ENCODE data around the gene AQP2.

Gene AQP2

DNA sequence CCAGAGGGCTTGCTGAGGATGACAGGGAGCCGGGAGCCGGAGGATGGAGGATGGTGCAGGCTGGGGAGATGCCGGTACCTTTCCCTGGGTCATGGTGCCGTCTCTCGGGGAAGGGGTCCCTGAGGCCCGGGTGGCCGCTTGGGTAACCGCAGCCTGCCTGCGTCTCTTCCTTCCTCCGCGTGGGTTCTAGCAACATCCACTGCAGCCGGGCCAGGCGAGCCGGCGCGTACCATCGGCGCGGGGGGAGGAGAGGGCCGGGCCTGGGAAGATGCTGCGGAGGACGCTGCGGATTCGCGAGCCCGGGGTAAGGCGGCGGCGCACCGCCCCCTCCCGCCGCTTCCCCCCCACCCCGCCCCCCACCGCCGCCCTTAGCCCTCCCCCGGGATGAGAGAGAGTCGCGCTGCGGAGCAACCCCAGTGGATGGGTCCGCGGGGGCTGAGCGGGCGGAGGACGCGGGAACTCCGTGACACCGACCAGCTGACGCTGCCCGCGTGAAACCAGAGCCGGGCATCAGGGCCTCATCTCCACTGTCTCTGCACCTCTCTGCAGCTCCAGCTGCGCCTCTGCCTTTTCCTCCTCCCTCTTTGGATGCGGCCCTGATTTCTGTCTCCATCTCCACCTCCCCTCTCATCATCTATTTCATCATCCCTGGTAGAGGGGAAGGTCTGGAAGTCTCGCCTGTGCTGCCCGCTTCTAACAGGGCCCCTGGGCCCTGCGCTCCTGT, 46.7 kb upstream of the AQP2 start, which contains the start of gene FAIM2:
Gene FAIM2, minus strand, starts transcription at position 201 of the 724 bp plus-strand sequence. Its CDS starts 108 bp downstream, at position 93.
- in situ Hi-C loops (cut with HindIII; ENCODE audit: low sequenced_read_pairs), result no loop called here
- H3K4me3 ChIP-seq (ENCODE audit: low read depth, low read length), result peak within 1 kb of the TSS; percentile 21
- no peak for TF ChIP-seq CTCF (IDR thresholded peaks at IDR 0.05; ENCODE audit: low read depth, low read length, missing control alignments)
- DNase-seq (ENCODE audit: low read depth), result no peak

DNA sequence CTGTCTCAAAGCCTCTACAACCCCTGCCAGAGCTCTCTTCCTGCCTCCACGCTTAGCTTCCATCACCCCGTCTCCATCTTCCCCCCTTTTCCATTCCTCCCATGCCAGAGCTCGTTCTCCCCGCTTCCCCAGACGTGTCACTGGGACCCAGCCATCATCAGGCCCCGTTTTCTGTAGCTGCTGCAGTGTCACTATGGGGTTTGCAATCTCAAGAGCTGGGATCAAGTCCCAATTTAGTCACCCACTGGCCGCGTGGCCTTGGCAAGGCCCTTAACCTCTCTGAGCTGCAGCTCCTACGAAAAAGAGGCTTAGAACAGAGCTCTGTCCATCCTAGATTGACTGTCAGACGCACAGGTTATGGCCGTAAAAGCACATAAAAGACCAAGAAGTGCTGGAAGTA, 45.9 kb upstream of the AQP2 start:
- in situ Hi-C loops (cut with HindIII; ENCODE audit: low sequenced_read_pairs), result no loop called here
- no peak overlapping the region for H3K4me3 ChIP-seq (ENCODE audit: low read depth, low read length)

DNA sequence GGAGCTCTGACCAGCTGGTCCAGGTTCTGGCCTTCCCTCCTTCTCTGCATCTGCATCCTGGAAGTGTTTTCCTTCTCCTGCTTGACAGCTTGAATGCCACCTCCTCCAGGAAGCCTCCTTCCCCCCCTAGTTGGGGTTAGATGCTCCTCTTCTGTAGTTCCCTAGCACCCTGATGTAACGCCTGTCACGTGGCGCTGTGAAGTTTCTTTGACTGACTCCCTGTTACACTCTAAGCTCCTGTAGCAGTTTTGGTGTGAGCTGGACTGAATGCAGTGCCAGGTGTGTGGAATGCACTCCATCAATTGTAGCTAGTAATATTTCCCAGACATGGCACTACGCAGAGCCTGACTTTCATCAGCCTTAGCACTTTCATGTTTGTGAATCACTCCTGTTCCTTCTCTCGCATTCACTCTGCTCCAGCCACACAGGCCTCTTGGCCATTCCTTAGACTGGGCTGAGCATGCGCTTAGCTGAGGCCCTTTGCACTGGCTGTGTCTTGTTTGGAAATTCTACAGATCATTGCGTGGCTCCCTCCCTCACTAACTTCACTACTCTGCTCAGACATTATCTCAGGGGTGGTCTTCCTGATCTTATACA, 44.7 kb upstream of the AQP2 start:
- H3K4me3 ChIP-seq (ENCODE audit: low read depth, low read length), result no peak overlapping the region
- in situ Hi-C loops (cut with HindIII; ENCODE audit: low sequenced_read_pairs), result no loop called here
- no peak for DNase-seq (ENCODE audit: low read depth)
- TF ChIP-seq CTCF (IDR thresholded peaks at IDR 0.05; ENCODE audit: low read depth, low read length, missing control alignments), result no peak

More for the DNA sequence above, 45.9 kb upstream of the AQP2 start:
- TF ChIP-seq CTCF (IDR thresholded peaks at IDR 0.05; ENCODE audit: low read depth, low read length, missing control alignments), result no peak
- no peak for DNase-seq (ENCODE audit: low read depth)

GRCh38 chr12:49907352-49907751, 43.2 kb upstream of the AQP2 start:
- DNase-seq (ENCODE audit: low read depth), result no peak
- no peak overlapping the region for H3K4me3 ChIP-seq (ENCODE audit: low read depth, low read length)
- TF ChIP-seq CTCF (IDR thresholded peaks at IDR 0.05; ENCODE audit: low read depth, low read length, missing control alignments), result no peak
- in situ Hi-C loops (cut with HindIII; ENCODE audit: low sequenced_read_pairs), result no loop called here

GRCh38 chr12:49909356-49909755, 41.2 kb upstream of the AQP2 start:
- H3K4me3 ChIP-seq (ENCODE audit: low read depth, low read length), result no peak overlapping the region
- TF ChIP-seq CTCF (IDR thresholded peaks at IDR 0.05; ENCODE audit: low read depth, low read length, missing control alignments), result no peak
- DNase-seq (ENCODE audit: low read depth), result no peak
- in situ Hi-C loops (cut with HindIII; ENCODE audit: low sequenced_read_pairs), result no loop called here

GRCh38 chr12:49909826-49910225, 40.7 kb upstream of the AQP2 start:
- TF ChIP-seq CTCF (IDR thresholded peaks at IDR 0.05; ENCODE audit: low read depth, low read length, missing control alignments), result no peak
- no peak overlapping the region for H3K4me3 ChIP-seq (ENCODE audit: low read depth, low read length)
- DNase-seq (ENCODE audit: low read depth), result no peak
- in situ Hi-C loops (cut with HindIII; ENCODE audit: low sequenced_read_pairs), result no loop called here

All from astrocyte of the cerebellum (primary cell).